ENCODE measurements around the gene TLK2. TPM values are rescaled to one million over a fixed set of nuclear protein-coding genes. Genes with fewer than 3 reads are reported as not detected.

Gene TLK2
- total RNA-seq, 4 donors from 2014 or later: 25.4 to 47.8 (median 26.5) TPM

DNA sequence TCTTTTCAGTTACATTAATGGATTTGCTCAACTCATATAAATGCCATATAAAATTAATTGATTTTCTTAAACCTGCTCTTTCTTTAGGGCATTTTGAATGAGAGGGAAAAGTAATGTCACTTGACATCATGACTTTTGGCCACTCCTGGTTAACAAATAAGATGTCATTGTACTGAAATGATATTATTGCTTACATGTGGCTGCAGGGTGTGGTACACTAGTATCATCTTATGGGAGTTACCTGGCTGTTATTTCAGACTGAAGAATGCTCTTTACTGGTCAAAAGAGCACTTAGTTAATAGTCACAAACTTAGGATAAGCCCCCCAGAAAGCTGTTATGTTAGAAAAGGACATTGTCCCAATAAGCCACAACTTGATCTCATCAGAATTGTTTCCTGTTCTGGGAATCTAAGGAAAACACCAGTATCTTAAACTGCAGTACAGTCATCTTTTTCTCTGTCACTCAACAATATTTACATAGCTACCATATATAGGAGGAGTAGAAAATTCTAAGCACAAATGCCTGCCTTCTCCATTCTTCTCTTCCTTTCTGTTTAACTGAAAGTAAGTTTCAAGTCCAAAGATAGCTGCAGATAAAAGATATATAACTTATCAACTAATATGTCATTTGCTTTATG lies 95.0 kb downstream of the TLK2 start:
- no peaks in the 10 kb centered on the region for H3K4me1 ChIP-seq
- TF ChIP-seq POLR2A (IDR thresholded peaks at IDR 0.05) (no peak), POLR2AphosphoS5 (IDR thresholded peaks at IDR 0.05) (no peak), EP300 (IDR thresholded peaks at IDR 0.05) (no peak)
- TF ChIP-seq, protein P1, sequence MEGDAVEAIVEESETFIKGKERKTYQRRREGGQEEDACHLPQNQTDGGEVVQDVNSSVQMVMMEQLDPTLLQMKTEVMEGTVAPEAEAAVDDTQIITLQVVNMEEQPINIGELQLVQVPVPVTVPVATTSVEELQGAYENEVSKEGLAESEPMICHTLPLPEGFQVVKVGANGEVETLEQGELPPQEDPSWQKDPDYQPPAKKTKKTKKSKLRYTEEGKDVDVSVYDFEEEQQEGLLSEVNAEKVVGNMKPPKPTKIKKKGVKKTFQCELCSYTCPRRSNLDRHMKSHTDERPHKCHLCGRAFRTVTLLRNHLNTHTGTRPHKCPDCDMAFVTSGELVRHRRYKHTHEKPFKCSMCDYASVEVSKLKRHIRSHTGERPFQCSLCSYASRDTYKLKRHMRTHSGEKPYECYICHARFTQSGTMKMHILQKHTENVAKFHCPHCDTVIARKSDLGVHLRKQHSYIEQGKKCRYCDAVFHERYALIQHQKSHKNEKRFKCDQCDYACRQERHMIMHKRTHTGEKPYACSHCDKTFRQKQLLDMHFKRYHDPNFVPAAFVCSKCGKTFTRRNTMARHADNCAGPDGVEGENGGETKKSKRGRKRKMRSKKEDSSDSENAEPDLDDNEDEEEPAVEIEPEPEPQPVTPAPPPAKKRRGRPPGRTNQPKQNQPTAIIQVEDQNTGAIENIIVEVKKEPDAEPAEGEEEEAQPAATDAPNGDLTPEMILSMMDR (IDR thresholded peaks at IDR 0.05): no peak
- H3K9me3 ChIP-seq: no peaks in the 10 kb centered on the region
- no peak overlapping the region for H3K27ac ChIP-seq
- H3K36me3 ChIP-seq: peaks cover 57% of the 10 kb centered on the region
- H3K27me3 ChIP-seq: no peaks in the 10 kb centered on the region
- no peak overlapping the region for H3K4me3 ChIP-seq
- no peak for DNase-seq (ENCODE audit: low spot score in 2 of 2)

DNA sequence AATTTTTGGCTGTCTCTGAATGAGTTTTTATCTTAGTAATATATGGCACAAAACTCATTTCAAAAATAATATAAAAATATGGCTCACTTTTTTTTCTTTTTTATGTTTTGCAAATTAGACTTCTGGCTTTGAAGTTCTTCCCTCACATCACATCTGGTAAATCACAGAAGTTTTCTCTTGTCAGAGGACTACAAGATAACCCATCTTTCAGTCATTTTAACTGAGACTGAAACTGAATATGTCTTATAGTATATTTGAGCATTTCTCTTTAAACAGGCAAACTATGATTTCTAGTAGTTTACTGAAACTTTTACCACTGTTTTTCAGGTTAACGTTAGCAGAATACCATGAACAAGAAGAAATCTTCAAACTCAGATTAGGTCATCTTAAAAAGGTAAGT lies 97.8 kb downstream of the TLK2 start:
- DNase-seq (ENCODE audit: low spot score in 2 of 2): no peak
- 85% methylated on average over 1 of the region's 1 CpG for WGBS
- H3K36me3 ChIP-seq: peaks cover 59% of the 10 kb centered on the region
- no peak overlapping the region for H3K4me3 ChIP-seq
- no peaks in the 10 kb centered on the region for H3K9me3 ChIP-seq
- TF ChIP-seq, protein P1 (IDR thresholded peaks at IDR 0.05): no peak
- TF ChIP-seq POLR2AphosphoS5 (IDR thresholded peaks at IDR 0.05) (no peak), POLR2A (IDR thresholded peaks at IDR 0.05) (no peak), EP300 (IDR thresholded peaks at IDR 0.05) (no peak)
- H3K4me1 ChIP-seq: no peaks in the 10 kb centered on the region
- H3K27ac ChIP-seq: no peak overlapping the region
- no peaks in the 10 kb centered on the region for H3K27me3 ChIP-seq

DNA sequence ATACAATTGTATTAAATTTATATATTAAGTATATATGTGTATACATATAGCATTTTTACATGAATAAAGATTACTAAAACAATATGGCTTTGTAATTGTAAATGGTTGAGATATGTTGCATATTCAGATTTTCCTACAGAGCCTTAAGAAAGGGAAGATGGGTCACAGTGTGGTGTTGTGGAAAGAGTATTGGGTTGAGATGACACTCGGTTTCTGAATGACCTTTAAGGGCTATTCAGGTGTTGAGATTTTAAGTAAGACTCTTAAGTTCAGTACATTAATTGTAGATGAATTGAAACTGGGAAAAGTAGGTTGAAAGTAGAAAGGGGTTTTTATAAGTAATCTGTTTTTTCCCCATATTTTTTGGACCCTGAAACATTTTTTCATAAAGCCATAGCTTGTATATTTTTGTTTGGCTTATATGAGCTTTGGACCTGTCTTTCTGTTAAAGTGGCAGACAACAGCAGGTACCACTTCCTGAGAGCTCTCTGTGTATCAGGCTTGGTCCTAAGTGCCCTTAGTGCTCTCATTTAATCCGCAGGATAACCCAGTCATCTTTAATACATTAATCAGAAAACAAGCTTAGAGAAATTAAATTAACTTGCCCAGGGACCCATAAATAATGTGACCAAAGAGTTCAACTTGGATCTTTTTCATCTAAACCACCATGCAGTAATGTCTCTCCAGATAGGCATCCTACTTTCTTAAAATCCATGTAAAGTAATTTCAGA lies 100.3 kb downstream of the TLK2 start:
- Histone ChIP-seq H3K36me3 (peaks cover 63% of the 10 kb centered on the region), H3K27ac (no peak overlapping the region), H3K27me3 (no peaks in the 10 kb centered on the region), H3K4me1 (no peaks in the 10 kb centered on the region), H3K9me3 (no peaks in the 10 kb centered on the region), H3K4me3 (no peak overlapping the region)
- DNase-seq (ENCODE audit: low spot score in 2 of 2): no peak
- TF ChIP-seq, protein P1 (IDR thresholded peaks at IDR 0.05): no peak
- WGBS: 84% methylated on average over 2 of the region's 2 CpGs

DNA sequence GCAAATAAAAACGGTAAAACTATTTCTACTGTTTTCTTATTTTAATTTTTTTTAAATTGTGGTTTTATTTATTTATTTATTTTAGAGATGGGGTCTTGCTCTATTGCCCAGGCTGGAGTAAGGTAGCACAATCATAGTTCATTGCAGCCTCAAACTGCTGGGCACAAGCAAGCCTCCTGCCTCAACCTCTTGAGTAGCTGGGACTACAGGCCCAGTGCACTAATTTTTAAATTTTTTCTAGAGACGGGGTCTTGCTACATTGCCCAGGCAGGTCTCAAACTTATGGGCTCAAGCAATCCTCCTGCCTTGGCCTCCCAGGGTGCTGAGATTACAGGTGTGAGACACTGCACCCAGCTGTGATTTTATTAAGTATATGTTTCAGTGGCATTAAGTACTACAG lies 102.3 kb downstream of the TLK2 start:
- Histone ChIP-seq H3K4me1 (no peaks in the 10 kb centered on the region), H3K4me3 (no peak overlapping the region), H3K9me3 (no peaks in the 10 kb centered on the region), H3K36me3 (peaks cover 52% of the 10 kb centered on the region), H3K27me3 (no peaks in the 10 kb centered on the region), H3K27ac (no peak overlapping the region)
- TF ChIP-seq POLR2A (IDR thresholded peaks at IDR 0.05) (no peak), POLR2AphosphoS5 (IDR thresholded peaks at IDR 0.05) (no peak), EP300 (IDR thresholded peaks at IDR 0.05) (no peak)
- TF ChIP-seq, protein P1 (IDR thresholded peaks at IDR 0.05): no peak
- no peak for DNase-seq (ENCODE audit: low spot score in 2 of 2)
- WGBS: 89% methylated on average over 2 of the region's 2 CpGs

DNA sequence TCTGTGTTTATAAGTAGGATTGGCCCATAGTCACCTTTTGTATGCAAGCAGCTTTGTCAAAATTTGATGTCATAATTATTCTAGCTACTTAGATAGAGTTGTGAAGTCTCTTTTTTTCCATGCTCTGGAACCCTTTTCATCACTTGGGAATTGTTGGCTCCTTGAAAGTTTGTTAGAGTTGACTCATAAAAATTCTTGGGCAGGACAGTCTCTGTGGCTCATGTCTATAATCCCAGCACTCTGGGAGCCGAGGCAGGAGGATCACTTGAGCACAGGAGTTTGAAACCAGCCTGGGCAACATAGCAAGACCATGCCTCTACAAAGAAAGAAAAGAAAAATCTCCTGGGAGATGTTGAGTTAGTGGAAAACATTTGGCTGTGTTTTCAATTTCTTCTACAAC lies 103.1 kb downstream of the TLK2 start:
- DNase-seq (ENCODE audit: low spot score in 2 of 2): no peak
- Histone ChIP-seq H3K27me3 (no peaks in the 10 kb centered on the region), H3K4me3 (no peak overlapping the region), H3K27ac (no peak overlapping the region), H3K36me3 (peaks cover 53% of the 10 kb centered on the region), H3K4me1 (no peaks in the 10 kb centered on the region), H3K9me3 (no peaks in the 10 kb centered on the region)
- 91% methylated on average over 1 of the region's 1 CpG for WGBS
- TF ChIP-seq EP300 (IDR thresholded peaks at IDR 0.05): no peak
- TF ChIP-seq, protein P1 (IDR thresholded peaks at IDR 0.05): no peak
- no peak for TF ChIP-seq POLR2A (IDR thresholded peaks at IDR 0.05)
- no peak for TF ChIP-seq POLR2AphosphoS5 (IDR thresholded peaks at IDR 0.05)

Measured in suprapubic skin (tissue), 4 donors.